ENCODE data around the gene ITM2C.

The ITM2C gene

DNA sequence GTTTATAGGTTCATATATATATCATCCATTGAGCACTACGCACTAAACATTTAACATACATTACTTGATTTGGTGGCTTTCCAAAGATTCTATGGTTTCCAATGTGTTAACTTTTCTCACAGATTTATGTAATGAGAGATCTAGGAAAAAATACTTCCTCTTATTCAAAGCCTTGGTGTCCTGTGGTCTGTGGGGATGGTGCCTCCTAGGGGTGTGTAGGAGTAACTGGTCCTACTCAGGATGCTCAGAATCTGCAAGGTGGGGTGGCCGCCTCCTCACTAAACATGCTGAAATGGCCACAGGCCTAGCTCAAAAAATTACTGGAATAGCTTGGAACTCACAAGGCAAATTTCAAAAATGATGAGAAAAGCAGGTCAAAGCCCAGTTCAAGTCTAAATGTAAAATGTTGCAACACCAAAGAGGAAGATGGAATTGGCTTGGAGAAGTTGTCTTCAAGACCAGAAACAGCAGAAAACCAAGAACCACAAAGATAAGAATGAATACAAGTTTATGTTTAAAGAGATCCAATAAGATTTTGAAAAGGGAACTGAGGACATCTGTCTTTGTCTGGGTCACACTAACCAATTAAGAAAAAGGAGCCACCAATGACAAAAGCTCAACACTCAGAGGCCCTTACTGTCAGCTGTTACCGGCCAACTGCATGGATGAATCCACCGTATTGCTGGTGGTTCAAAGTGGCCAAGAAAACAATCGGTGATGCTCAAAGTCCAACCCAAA lies 48.8 kb downstream of the ITM2C start:
- no peak overlapping the region for H3K27ac ChIP-seq (ENCODE audit: extremely low read depth, low read depth, low read length)
- no peak overlapping the region for H3K4me3 ChIP-seq (ENCODE audit: low read depth, low read length)
- ChIA-PET CTCF (interaction anchor here (0.6 to 2.6 kb wide), 15 partner anchors 9 to 484 kb away, joined by 3 to 16 read pairs (median 4); partner anchors contain the start of gene GPR55), POLR2A (no interaction called here)
- no peak for TF ChIP-seq ZNF214 (tag by site-specific recombination; IDR thresholded peaks at IDR 0.05; ENCODE audit: borderline replicate concordance)
- H3K36me3 ChIP-seq (ENCODE audit: control insufficient read depth in 2 of 2, insufficient read depth in 1 of 2, low read length in 2 of 2), result no peaks in the 10 kb centered on the region
- no peaks in the 10 kb centered on the region for H3K9me3 ChIP-seq (ENCODE audit: control insufficient read depth, insufficient read depth, low read depth, low read length)
- H3K4me1 ChIP-seq (ENCODE audit: control insufficient read depth, insufficient read depth, low read length), result no peaks in the 10 kb centered on the region

DNA sequence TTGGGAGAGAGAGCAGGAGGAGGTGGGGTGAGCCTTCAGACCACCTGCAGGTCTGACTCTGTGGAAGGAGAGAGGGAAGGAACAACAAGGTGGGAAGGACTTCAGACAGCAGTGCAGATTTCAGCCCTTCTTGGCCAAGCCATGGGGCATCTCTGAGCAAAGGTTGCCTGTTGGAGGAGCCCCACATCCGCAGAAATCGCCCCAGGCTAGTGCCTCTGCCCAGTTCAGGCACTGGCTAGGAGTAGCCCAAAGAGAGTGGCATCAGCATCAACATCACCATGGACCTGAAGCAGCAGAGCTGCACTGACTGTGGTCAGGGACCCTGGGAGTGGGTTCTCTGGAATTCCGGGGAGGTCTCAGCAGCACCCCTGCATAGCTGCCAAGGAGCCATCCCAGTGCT lies 50.1 kb downstream of the ITM2C start:
- ChIA-PET CTCF (no interaction called here), POLR2A (no interaction called here)
- Histone ChIP-seq H3K4me1 (ENCODE audit: control insufficient read depth, insufficient read depth, low read length) (no peaks in the 10 kb centered on the region), H3K9me3 (ENCODE audit: control insufficient read depth, insufficient read depth, low read depth, low read length) (no peaks in the 10 kb centered on the region), H3K27ac (ENCODE audit: extremely low read depth, low read depth, low read length) (no peak overlapping the region), H3K4me3 (ENCODE audit: low read depth, low read length) (no peak overlapping the region), H3K36me3 (ENCODE audit: control insufficient read depth in 2 of 2, insufficient read depth in 1 of 2, low read length in 2 of 2) (no peaks in the 10 kb centered on the region)
- TF ChIP-seq GLIS2 (tag by site-specific recombination; IDR thresholded peaks at IDR 0.05) (no peak), ZNF704 (tag by site-specific recombination; IDR thresholded peaks at IDR 0.05) (no peak), ZFP69B (tag by site-specific recombination; IDR thresholded peaks at IDR 0.05) (no peak), ZNF548 (tag by site-specific recombination; IDR thresholded peaks at IDR 0.05) (no peak), KLF10 (tag by site-specific recombination; IDR thresholded peaks at IDR 0.05) (no peak), ZNF623 (tag by site-specific recombination; IDR thresholded peaks at IDR 0.05) (no peak), KLF8 (tag by site-specific recombination; IDR thresholded peaks at IDR 0.05) (no peak), ZNF112 (tag by site-specific recombination; IDR thresholded peaks at IDR 0.05) (no peak), ZNF416 (tag by site-specific recombination; IDR thresholded peaks at IDR 0.05) (no peak)
- TF ChIP-seq, protein P1, sequence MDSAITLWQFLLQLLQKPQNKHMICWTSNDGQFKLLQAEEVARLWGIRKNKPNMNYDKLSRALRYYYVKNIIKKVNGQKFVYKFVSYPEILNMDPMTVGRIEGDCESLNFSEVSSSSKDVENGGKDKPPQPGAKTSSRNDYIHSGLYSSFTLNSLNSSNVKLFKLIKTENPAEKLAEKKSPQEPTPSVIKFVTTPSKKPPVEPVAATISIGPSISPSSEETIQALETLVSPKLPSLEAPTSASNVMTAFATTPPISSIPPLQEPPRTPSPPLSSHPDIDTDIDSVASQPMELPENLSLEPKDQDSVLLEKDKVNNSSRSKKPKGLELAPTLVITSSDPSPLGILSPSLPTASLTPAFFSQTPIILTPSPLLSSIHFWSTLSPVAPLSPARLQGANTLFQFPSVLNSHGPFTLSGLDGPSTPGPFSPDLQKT (IDR thresholded peaks at IDR 0.05; ENCODE audit: borderline replicate concordance, low read depth, low read length), result no peak
- TF ChIP-seq, protein P2, sequence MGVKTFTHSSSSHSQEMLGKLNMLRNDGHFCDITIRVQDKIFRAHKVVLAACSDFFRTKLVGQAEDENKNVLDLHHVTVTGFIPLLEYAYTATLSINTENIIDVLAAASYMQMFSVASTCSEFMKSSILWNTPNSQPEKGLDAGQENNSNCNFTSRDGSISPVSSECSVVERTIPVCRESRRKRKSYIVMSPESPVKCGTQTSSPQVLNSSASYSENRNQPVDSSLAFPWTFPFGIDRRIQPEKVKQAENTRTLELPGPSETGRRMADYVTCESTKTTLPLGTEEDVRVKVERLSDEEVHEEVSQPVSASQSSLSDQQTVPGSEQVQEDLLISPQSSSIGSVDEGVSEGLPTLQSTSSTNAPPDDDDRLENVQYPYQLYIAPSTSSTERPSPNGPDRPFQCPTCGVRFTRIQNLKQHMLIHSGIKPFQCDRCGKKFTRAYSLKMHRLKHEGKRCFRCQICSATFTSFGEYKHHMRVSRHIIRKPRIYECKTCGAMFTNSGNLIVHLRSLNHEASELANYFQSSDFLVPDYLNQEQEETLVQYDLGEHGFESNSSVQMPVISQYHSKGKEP (tag by site-specific recombination; IDR thresholded peaks at IDR 0.05), result no peak
- TF ChIP-seq, protein P3, sequence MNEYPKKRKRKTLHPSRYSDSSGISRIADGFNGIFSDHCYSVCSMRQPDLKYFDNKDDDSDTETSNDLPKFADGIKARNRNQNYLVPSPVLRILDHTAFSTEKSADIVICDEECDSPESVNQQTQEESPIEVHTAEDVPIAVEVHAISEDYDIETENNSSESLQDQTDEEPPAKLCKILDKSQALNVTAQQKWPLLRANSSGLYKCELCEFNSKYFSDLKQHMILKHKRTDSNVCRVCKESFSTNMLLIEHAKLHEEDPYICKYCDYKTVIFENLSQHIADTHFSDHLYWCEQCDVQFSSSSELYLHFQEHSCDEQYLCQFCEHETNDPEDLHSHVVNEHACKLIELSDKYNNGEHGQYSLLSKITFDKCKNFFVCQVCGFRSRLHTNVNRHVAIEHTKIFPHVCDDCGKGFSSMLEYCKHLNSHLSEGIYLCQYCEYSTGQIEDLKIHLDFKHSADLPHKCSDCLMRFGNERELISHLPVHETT (tag by site-specific recombination; IDR thresholded peaks at IDR 0.05), result no peak

DNA sequence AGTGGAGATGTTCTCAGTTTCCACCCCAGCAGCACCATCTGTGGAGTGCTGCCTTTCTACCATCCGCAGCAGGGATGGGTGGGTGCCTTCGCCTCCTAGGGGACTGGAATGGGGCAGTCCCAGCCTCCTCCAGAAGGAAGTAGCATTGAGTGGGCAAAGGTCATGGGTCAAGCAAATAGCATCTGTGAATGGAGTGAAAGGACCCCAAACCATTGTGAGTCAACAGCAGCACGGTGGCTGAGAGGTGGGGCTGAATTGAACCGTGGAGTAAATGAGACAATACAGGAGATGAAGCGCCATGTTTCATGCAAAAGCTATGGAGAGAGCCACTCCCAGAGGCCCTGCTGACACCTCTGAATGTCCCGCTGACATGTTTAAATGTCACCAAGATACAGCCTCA lies 50.6 kb downstream of the ITM2C start:
- ChIA-PET POLR2A (no interaction called here), CTCF (no interaction called here)
- no peaks in the 10 kb centered on the region for H3K9me3 ChIP-seq (ENCODE audit: control insufficient read depth, insufficient read depth, low read depth, low read length)
- no peak overlapping the region for H3K27ac ChIP-seq (ENCODE audit: extremely low read depth, low read depth, low read length)
- H3K36me3 ChIP-seq (ENCODE audit: control insufficient read depth in 2 of 2, insufficient read depth in 1 of 2, low read length in 2 of 2), result no peaks in the 10 kb centered on the region
- H3K4me3 ChIP-seq (ENCODE audit: low read depth, low read length), result no peak overlapping the region
- no peaks in the 10 kb centered on the region for H3K4me1 ChIP-seq (ENCODE audit: control insufficient read depth, insufficient read depth, low read length)
- no peak for TF ChIP-seq TRIM28 (IDR thresholded peaks at IDR 0.05; ENCODE audit: borderline replicate concordance, low read length)
- TF ChIP-seq ZNF274 (IDR thresholded peaks at IDR 0.05; ENCODE audit: low read length), result no peak
- TF ChIP-seq ZNF274 (tag by site-specific recombination; IDR thresholded peaks at IDR 0.05; ENCODE audit: borderline replicate concordance), result no peak
- no peak for TF ChIP-seq OSR2 (tag by site-specific recombination; IDR thresholded peaks at IDR 0.05)
- no peak for TF ChIP-seq ZNF394 (tag by site-specific recombination; IDR thresholded peaks at IDR 0.05; ENCODE audit: borderline replicate concordance)
- no peak for TF ChIP-seq ZBTB48 (tag by site-specific recombination; IDR thresholded peaks at IDR 0.05)
- TF ChIP-seq ZBTB21 (tag by site-specific recombination; IDR thresholded peaks at IDR 0.05), result no peak
- no peak for TF ChIP-seq ZNF791 (tag by site-specific recombination; IDR thresholded peaks at IDR 0.05)
- no peak for TF ChIP-seq YY1 (tag by site-specific recombination; IDR thresholded peaks at IDR 0.05)
- no peak for TF ChIP-seq ZBTB1 (tag by site-specific recombination; IDR thresholded peaks at IDR 0.05)
- no peak for TF ChIP-seq ZNF37A (tag by site-specific recombination; IDR thresholded peaks at IDR 0.05)
- TF ChIP-seq ZNF416 (tag by site-specific recombination; IDR thresholded peaks at IDR 0.05), result no peak
- TF ChIP-seq YY2 (tag by site-specific recombination; IDR thresholded peaks at IDR 0.05), result no peak
- no peak for TF ChIP-seq ZNF664 (tag by site-specific recombination; IDR thresholded peaks at IDR 0.05)
- TF ChIP-seq ZNF449 (tag by site-specific recombination; IDR thresholded peaks at IDR 0.05), result no peak

Data from HEK293 (cell line).